HG03097 (cell line): Measurements from ENCODE around the gene NKPD1.

Source experiments
- ATAC-seq: cut with Tn5 transposase; IDR thresholded peaks from one replicate; pipeline ENCODE4 v1.9.1; 2021; ENCODE audit not compliant: unreplicated experiment, low FRiP score

NKPD1 gene

GRCh38 chr19:45160870-45161737, at the start of gene NKPD1:
Gene NKPD1, minus strand, starts transcription at chr19:45160982. Its CDS starts 832 bp downstream, at chr19:45160150.
- ATAC-seq: no peak

GRCh38 chr19:45206328-45206727, 45.5 kb upstream of the NKPD1 start:
- no peak for ATAC-seq

GRCh38 chr19:45205810-45206209, 45.0 kb upstream of the NKPD1 start:
- ATAC-seq: no peak

GRCh38 chr19:45202637-45203036, 41.9 kb upstream of the NKPD1 start:
- ATAC-seq: no peak

GRCh38 chr19:45200568-45200967, 39.8 kb upstream of the NKPD1 start:
- no peak for ATAC-seq

GRCh38 chr19:45195764-45196163, 35.0 kb upstream of the NKPD1 start:
- no peak for ATAC-seq

GRCh38 chr19:45191375-45191774, 30.6 kb upstream of the NKPD1 start:
- no peak for ATAC-seq

GRCh38 chr19:45189971-45190370, 29.2 kb upstream of the NKPD1 start:
- no peak for ATAC-seq

- ATAC-seq: no peak
Measured at GRCh38 chr19:45187421-45188100, 26.8 kb upstream of the NKPD1 start.

GRCh38 chr19:45186509-45187334, 25.9 kb upstream of the NKPD1 start:
- ATAC-seq: no peak

GRCh38 chr19:45184115-45184514, 23.3 kb upstream of the NKPD1 start:
- no peak for ATAC-seq

GRCh38 chr19:45182758-45183157, 22.0 kb upstream of the NKPD1 start:
- ATAC-seq: no peak

- ATAC-seq: no peak
Measured at GRCh38 chr19:45180936-45181335, 20.2 kb upstream of the NKPD1 start.

GRCh38 chr19:45179892-45180370, 19.1 kb upstream of the NKPD1 start:
- no peak for ATAC-seq

- ATAC-seq: peak; percentile 4
Measured at GRCh38 chr19:45179072-45179891, 18.5 kb upstream of the NKPD1 start.

- ATAC-seq: peak; percentile 82
Measured at GRCh38 chr19:45178262-45179071, 17.7 kb upstream of the NKPD1 start, which contains the start of gene BLOC1S3. Gene BLOC1S3, plus strand, starts transcription at chr19:45178784. Its CDS starts 513 bp downstream, at chr19:45179297.

- no peak for ATAC-seq
Measured at GRCh38 chr19:45177817-45178261, 17.1 kb upstream of the NKPD1 start, which contains the start of gene TRAPPC6A. Gene TRAPPC6A, minus strand, starts transcription at chr19:45178237. Its CDS starts 19 bp downstream, at chr19:45178218.

- ATAC-seq: no peak
Measured at GRCh38 chr19:45175515-45176345, 14.9 kb upstream of the NKPD1 start.
